ENCODE results near the gene GRAMD4.

- TF ChIP-seq POLR2A (IDR thresholded peaks at IDR 0.05) (no peak), CTCF (IDR thresholded peaks at IDR 0.05) (no peak)
These were observed 83.8 kb downstream of the GRAMD4 start for GRCh38 chr22:46703996-46704370.

Data from breast epithelium (tissue), 3 donors.